GM12875 (cell line): ENCODE measurements around the gene SNX9.

ENCODE experiments used
- H3K4me3 ChIP-seq: one replicate; pipeline ENCODE4 v1.5.1; 2011; ENCODE audit warnings: low read depth, low read length, control low read depth
- CTCF ChIP-seq: IDR thresholded peaks from 2 replicates; pipeline ENCODE4 v1.5.1; 2011; ENCODE audit warnings: low read depth, mild to moderate bottlenecking, control low read depth, inconsistent platforms, low read length, moderate library complexity, borderline replicate concordance; ENCODE audit not compliant: insufficient read depth

The SNX9 gene

GRCh38 chr6:157811476-157812173 lies 11.4 kb upstream of the SNX9 start:
- TF ChIP-seq CTCF = no peak

DNA sequence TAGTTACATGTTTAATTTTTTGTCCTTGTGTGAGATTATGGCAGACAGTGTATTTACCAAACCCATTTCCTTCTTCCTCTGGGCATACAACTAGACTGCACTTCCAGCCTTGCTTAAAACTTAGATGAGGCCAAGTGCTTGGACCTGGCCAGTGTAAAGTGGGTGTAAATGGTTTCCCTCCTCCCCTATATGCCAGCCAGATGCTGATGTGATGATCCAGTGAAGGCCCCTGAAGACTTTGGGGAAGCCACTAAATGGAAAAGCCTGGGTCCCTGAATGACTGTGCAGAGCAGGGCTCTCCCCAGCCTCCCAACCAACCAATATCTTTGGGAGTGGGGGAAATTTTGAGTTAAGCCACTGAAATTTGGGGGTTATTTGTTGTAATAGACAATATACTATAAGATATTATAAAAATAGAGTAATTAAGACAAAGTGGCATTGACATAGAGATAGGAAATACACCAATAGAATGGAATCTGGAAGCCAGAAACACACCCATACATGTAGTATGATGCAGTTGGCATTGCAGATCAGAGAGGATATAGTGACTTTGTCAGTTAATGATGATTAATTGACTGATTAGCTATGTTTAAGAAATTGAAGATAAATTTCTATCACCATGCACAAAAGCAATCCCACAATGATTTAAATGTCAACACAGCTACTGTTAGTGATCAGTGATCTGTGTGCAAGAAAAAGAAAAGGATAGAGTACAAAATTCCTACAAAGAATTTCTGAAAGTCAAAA lies 10.4 kb upstream of the SNX9 start:
- H3K4me3 ChIP-seq = no peak overlapping the region
- no peak for TF ChIP-seq CTCF

More at GRCh38 chr6:157811476-157812173, 11.4 kb upstream of the SNX9 start:
- H3K4me3 ChIP-seq = no peak overlapping the region

DNA sequence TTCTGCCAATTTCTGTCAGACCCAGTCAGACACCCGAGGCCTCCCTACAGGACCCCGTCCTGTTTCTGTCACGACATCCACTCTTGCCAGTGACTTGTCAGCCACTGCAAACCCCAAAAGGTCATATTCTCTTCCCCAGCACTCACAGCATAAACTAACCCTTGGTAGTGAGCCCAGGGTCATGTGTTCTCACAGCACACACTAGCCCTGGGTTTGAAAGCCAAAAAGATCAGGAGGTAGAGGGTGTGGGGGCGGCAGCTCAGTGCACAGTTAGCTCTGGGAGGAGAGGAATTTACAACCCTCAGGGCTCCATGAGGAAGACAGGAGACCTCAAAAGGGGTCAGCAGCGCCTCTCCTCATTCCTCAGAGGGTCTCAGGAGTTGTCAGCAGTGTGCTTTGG lies 9.9 kb upstream of the SNX9 start:
- H3K4me3 ChIP-seq = no peak overlapping the region
- no peak for TF ChIP-seq CTCF

- no peak for TF ChIP-seq CTCF
- H3K4me3 ChIP-seq = no peak overlapping the region
Measured at GRCh38 chr6:157813750-157814455, 9.1 kb upstream of the SNX9 start.

DNA sequence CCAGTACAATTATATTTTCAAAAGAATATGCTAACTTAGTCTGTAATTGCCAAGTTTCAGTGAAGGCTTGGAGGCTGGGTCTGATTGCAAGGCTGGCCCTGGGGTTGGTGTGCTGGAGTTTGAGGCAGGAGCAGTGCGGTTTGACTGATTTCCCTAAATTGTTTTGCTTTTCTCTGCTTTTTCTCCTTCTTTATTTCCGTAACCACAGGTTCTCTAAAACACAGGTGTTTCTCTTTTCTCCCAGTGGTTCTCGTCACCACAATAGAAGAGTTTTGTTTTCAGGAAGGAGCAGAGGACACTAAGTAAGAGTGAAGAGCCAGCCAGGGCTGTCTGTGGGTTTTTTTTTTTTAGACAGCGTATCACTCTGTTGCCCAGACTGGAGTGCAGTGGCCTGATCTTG lies 8.2 kb upstream of the SNX9 start:
- H3K4me3 ChIP-seq = no peak overlapping the region
- no peak for TF ChIP-seq CTCF

- TF ChIP-seq CTCF = no peak
- no peak overlapping the region for H3K4me3 ChIP-seq
Measured at GRCh38 chr6:157821342-157822033, 1.6 kb upstream of the SNX9 start.
